ENCODE results near the gene SNRNP40. TPM values are rescaled to one million over a fixed set of nuclear protein-coding genes. Genes with fewer than 3 reads are reported as not detected.

The SNRNP40 gene
- total and polyA plus RNA-seq, 10 of the 15 experiments (the other 5 are each of a cell fraction or from before 2014, with no cell fraction given): 34.9 to 212 (median 115) TPM

DNA sequence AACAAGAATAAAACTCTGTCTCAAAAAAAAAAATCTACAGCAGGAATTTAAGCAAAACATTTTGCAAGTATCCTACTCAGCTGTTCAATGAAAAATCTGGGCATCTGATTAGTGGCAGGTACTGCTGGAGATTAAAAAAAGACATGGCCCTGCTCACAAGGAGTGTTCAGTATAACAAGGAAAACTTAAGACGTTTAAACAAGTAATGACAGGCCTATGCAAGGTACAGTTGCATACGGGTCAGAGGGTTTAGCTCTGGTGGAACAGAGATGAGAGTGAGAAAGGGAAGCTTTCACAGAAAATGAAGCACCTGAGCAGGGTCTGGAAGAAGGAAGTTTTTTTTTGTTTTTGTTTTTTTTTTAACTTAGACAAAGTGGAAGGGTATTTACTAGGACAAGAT, 23.0 kb downstream of the SNRNP40 start (continued):
- TF ChIP-seq MTA3 (IDR thresholded peaks at IDR 0.05; ENCODE audit: borderline replicate concordance, low read length) (no peak), KLF5 (IDR thresholded peaks at IDR 0.05; ENCODE audit: partially characterized antibody) (no peak), RAD21 (IDR thresholded peaks at IDR 0.05; ENCODE audit: insufficient read depth, low read depth, low read length) (no peak), CTCF (IDR thresholded peaks at IDR 0.05 in 2 of 3, conservative IDR thresholded peaks at IDR 0.05 in 1 of 3; ENCODE audit: control insufficient read depth in 2 of 3, extremely low read depth in 1 of 3, insufficient read depth in 1 of 3, low read depth in 3 of 3, low read length in 3 of 3) (no peak), TCF7 (IDR thresholded peaks at IDR 0.05; ENCODE audit: borderline replicate concordance) (no peak)

- H2AFZ ChIP-seq (ENCODE audit: control insufficient read depth, low read depth, low read length): no peak overlapping the region
- H3K4me2 ChIP-seq (ENCODE audit: control insufficient read depth, insufficient read depth): no peak overlapping the region
- no peaks in the 10 kb centered on the region for H3K27me3 ChIP-seq (replicated peaks in 1 of 2; ENCODE audit: control insufficient read depth in 2 of 2, insufficient read depth in 2 of 2, low read length in 1 of 2)
- H3K4me1 ChIP-seq (ENCODE audit: control insufficient read depth, insufficient read depth, low read length): no peaks in the 10 kb centered on the region
- SMC1A ChIA-PET (ENCODE audit: uncharacterized antibody, unreplicated experiment): interaction anchor here (1.1 kb wide), 1 partner anchor 9 kb away, joined by 5 read pairs; no protein-coding TSS in a partner anchor
- H3K9me3 ChIP-seq (replicated peaks; ENCODE audit: control insufficient read depth, insufficient read depth, low read length): no peaks in the 10 kb centered on the region
- H3K27ac ChIP-seq (ENCODE audit: control insufficient read depth, insufficient read depth): no peak overlapping the region
- no peaks in the 10 kb centered on the region for H4K20me1 ChIP-seq (ENCODE audit: control insufficient read depth, insufficient read depth)
- POLR2A ChIA-PET: no interaction called here
- H3K9ac ChIP-seq (ENCODE audit: control insufficient read depth, insufficient read depth, low read length): no peak overlapping the region
- RAD21 ChIA-PET (ENCODE audit: unreplicated experiment): interaction anchor here (0.7 kb wide), 1 partner anchor 25 kb away, joined by 3 read pairs; the partner anchor contains the start of genes SNRNP40 and ZCCHC17
- WGBS (ENCODE audit: insufficient coverage, insufficient replicate concordance, low lambda C conversion rate, missing lambda C conversion rate): 99% methylated on average over 3 of the region's 3 CpGs
- DNase-seq (ENCODE audit: low read depth, low spot score) (no peak), ATAC-seq (no peak), FAIRE-seq (peak; percentile 7)
- intact Hi-C loops (cut with micrococcal nuclease; ENCODE audit: unreplicated experiment): no loop called here
- no peaks in the 10 kb centered on the region for H3K79me2 ChIP-seq (ENCODE audit: control insufficient read depth, insufficient read depth, low read length)
- in situ Hi-C loops (cut with MboI): no loop called here
- no peak overlapping the region for H3K4me3 ChIP-seq
- no TSS peak for BruUV-seq (replicated peaks)
- H3K36me3 ChIP-seq (ENCODE audit: control insufficient read depth in 2 of 2, insufficient read depth in 2 of 2, low read length in 1 of 2): peaks cover 10 to 29% of the 10 kb centered on the region in 2 experiments
- CTCF ChIA-PET: interaction anchor here (0.9 to 1.1 kb wide), 2 partner anchors 11 to 277 kb away, joined by 3 read pairs; no protein-coding TSS in a partner anchor
- TF ChIP-seq BMI1 (IDR thresholded peaks at IDR 0.05; ENCODE audit: borderline replicate concordance): no peak
- TF ChIP-seq NFYB (IDR thresholded peaks at IDR 0.05; ENCODE audit: insufficient read depth, low read depth, low read length): no peak
- TF ChIP-seq ATF7 (IDR thresholded peaks at IDR 0.05; ENCODE audit: low read depth): no peak
- no peak for TF ChIP-seq CHD2 (IDR thresholded peaks at IDR 0.05; ENCODE audit: borderline replicate concordance, low read depth, low read length)
- no peak for TF ChIP-seq WRNIP1 (IDR thresholded peaks at IDR 0.05; ENCODE audit: borderline replicate concordance, low read depth, low read length)
- TF ChIP-seq SUPT20H (IDR thresholded peaks at IDR 0.05; ENCODE audit: borderline replicate concordance, control insufficient read depth, low read depth, low read length): no peak
- no peak for TF ChIP-seq CBFB (IDR thresholded peaks at IDR 0.05; ENCODE audit: low read depth)
- TF ChIP-seq HDAC2 (IDR thresholded peaks at IDR 0.05): no peak
- TF ChIP-seq ZBTB40 (IDR thresholded peaks at IDR 0.05; ENCODE audit: borderline replicate concordance): no peak
- TF ChIP-seq BACH1 (IDR thresholded peaks at IDR 0.05; ENCODE audit: borderline replicate concordance): no peak
- TF ChIP-seq POU2F2 (IDR thresholded peaks at IDR 0.05; ENCODE audit: borderline replicate concordance, low read depth, low read length): no peak
- TF ChIP-seq, protein P1, sequence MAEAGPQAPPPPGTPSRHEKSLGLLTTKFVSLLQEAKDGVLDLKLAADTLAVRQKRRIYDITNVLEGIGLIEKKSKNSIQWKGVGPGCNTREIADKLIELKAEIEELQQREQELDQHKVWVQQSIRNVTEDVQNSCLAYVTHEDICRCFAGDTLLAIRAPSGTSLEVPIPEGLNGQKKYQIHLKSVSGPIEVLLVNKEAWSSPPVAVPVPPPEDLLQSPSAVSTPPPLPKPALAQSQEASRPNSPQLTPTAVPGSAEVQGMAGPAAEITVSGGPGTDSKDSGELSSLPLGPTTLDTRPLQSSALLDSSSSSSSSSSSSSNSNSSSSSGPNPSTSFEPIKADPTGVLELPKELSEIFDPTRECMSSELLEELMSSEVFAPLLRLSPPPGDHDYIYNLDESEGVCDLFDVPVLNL (IDR thresholded peaks at IDR 0.05; ENCODE audit: low read depth, low read length): no peak
Observed at GRCh38 chr1:31272369-31272768, 24.2 kb downstream of the SNRNP40 start.

Measured in GM12878 (cell line).